MM.1S (cell line): ENCODE results near the gene C1D.

Experiments used
- DNase-seq: peaks from one replicate; pipeline ENCODE4 v3.0.0-alpha.2; 2015
- H2AFZ ChIP-seq: fragments of 300-600 bp; sonication (generic); 2 replicates; pipeline ENCODE4 v1.6.0; 2016; ENCODE audit warnings: antibody characterized with exemption, low read length
- H3F3A ChIP-seq: fragments of 300-600 bp; sonication (generic); 2 replicates; pipeline ENCODE4 v1.6.1; 2016; ENCODE audit warnings: mild to moderate bottlenecking, antibody characterized with exemption, low read length, moderate library complexity, mixed read lengths; ENCODE audit not compliant: insufficient read depth
- H3K27ac ChIP-seq: fragments of 300-600 bp; sonication (generic); 2 replicates; pipeline ENCODE4 v1.5.1; 2016; ENCODE audit warnings: mild to moderate bottlenecking, low read length
- H3K27me3 ChIP-seq: fragments of 300-600 bp; sonication (generic); replicated peaks from 2 replicates; pipeline ENCODE4 v1.6.0; 2016; ENCODE audit warnings: low read length; ENCODE audit not compliant: insufficient read depth
- H3K36me3 ChIP-seq: fragments of 300-600 bp; sonication (generic); replicated peaks from 2 replicates; pipeline ENCODE4 v1.6.1; 2016; ENCODE audit warnings: mild to moderate bottlenecking, low read length, mixed read lengths; ENCODE audit not compliant: insufficient read depth
- H3K4me1 ChIP-seq: fragments of 300-600 bp; sonication (generic); 2 replicates; pipeline ENCODE4 v1.6.1; 2016; ENCODE audit warnings: low read length, mixed read lengths
- H3K4me2 ChIP-seq: fragments of 300-600 bp; sonication (generic); 2 replicates; pipeline ENCODE4 v1.6.0; 2016; ENCODE audit warnings: low read depth, low read length
- H3K4me3 ChIP-seq: fragments of 300-600 bp; sonication (generic); 2 replicates; pipeline ENCODE4 v1.5.1; 2016; ENCODE audit warnings: low read length, mixed read lengths
- H3K79me2 ChIP-seq: fragments of 300-600 bp; sonication (generic); 2 replicates; pipeline ENCODE4 v1.6.1; 2016; ENCODE audit warnings: mixed run types, low read length, mixed read lengths
- H3K9ac ChIP-seq: fragments of 300-600 bp; sonication (generic); 2 replicates; pipeline ENCODE4 v1.6.1; 2016; ENCODE audit warnings: low read length, mixed read lengths
- H3K9me2 ChIP-seq: fragments of 300-600 bp; sonication (generic); replicated peaks from 2 replicates; pipeline ENCODE4 v1.6.1; 2016; ENCODE audit warnings: mild to moderate bottlenecking, low read length, mixed read lengths; ENCODE audit not compliant: insufficient read depth
- H3K9me3 ChIP-seq: fragments of 300-600 bp; sonication (generic); replicated peaks from 2 replicates; pipeline ENCODE4 v1.6.1; 2016; ENCODE audit warnings: mild to moderate bottlenecking, low read length, mixed read lengths; ENCODE audit not compliant: insufficient read depth
- H4K20me1 ChIP-seq: fragments of 300-600 bp; sonication (generic); 2 replicates; pipeline ENCODE4 v1.6.1; 2016; ENCODE audit warnings: mild to moderate bottlenecking, low read length, moderate library complexity, mixed read lengths; ENCODE audit not compliant: insufficient read depth
- CTCF ChIP-seq: fragments of 300-600 bp; sonication (generic); IDR thresholded peaks from 2 replicates; pipeline ENCODE4 v1.5.1; 2016; ENCODE audit warnings: antibody characterized with exemption, low read length, mixed read lengths
- EZH2 ChIP-seq: fragments of 300-600 bp; sonication (generic); optimal IDR thresholded peaks from 2 replicates; pipeline ENCODE3; 2017; ENCODE audit warnings: low read depth, mild to moderate bottlenecking, antibody characterized with exemption, low read length, mixed read lengths
- EZH2phosphoT487 ChIP-seq: fragments of 300-600 bp; sonication (generic); IDR thresholded peaks from 2 replicates; pipeline ENCODE4 v1.6.1; 2018; ENCODE audit warnings: antibody characterized with exemption, low read length

The C1D gene

GRCh38 chr2:68052717-68053422, 9.9 kb downstream of the C1D start:
- Histone ChIP-seq H4K20me1 (no peaks in the 10 kb centered on the region; the same call in 1 of the 2 replicates), H3K9me2 (no peaks in the 10 kb centered on the region), H3K79me2 (peaks cover 94% of the 10 kb centered on the region), H3K9ac (no peak overlapping the region), H3K4me3 (no peak overlapping the region), H3F3A (no peaks in the 10 kb centered on the region), H3K9me3 (no peaks in the 10 kb centered on the region), H3K36me3 (no peaks in the 10 kb centered on the region), H3K4me1 (no peaks in the 10 kb centered on the region), H3K4me2 (no peak overlapping the region), H3K27ac (no peak overlapping the region), H2AFZ (no peak overlapping the region), H3K27me3 (no peaks in the 10 kb centered on the region)
- TF ChIP-seq EZH2 (no peak), EZH2phosphoT487 (no peak), CTCF (no peak)
- no peak for DNase-seq

- no peaks in the 10 kb centered on the region for H3F3A ChIP-seq
- H3K4me3 ChIP-seq, result no peak overlapping the region
- H3K79me2 ChIP-seq, result peaks cover 78% of the 10 kb centered on the region
- H3K9me2 ChIP-seq, result no peaks in the 10 kb centered on the region
- H3K4me1 ChIP-seq, result no peaks in the 10 kb centered on the region
- no peak overlapping the region for H2AFZ ChIP-seq
- H3K27me3 ChIP-seq, result no peaks in the 10 kb centered on the region
- peaks cover under 1% of the 10 kb centered on the region; the same call in 1 of the 2 replicates for H3K36me3 ChIP-seq
- H4K20me1 ChIP-seq, result no peaks in the 10 kb centered on the region; the same call in 1 of the 2 replicates
- DNase-seq, result no peak
- no peak overlapping the region for H3K9ac ChIP-seq
- no peak overlapping the region for H3K27ac ChIP-seq
- no peak for TF ChIP-seq EZH2
- TF ChIP-seq CTCF, result no peak
- no peaks in the 10 kb centered on the region for H3K9me3 ChIP-seq
- H3K4me2 ChIP-seq, result no peak overlapping the region
Measured at GRCh38 chr2:68050353-68050752, 12.5 kb downstream of the C1D start.

- peaks cover 3% of the 10 kb centered on the region; the same call in 1 of the 2 replicates for H3K36me3 ChIP-seq
- no peaks in the 10 kb centered on the region for H3K9me3 ChIP-seq
- H3K9me2 ChIP-seq, result no peaks in the 10 kb centered on the region
- H3K79me2 ChIP-seq, result peaks cover 42% of the 10 kb centered on the region
- H3K4me1 ChIP-seq, result no peaks in the 10 kb centered on the region
- H4K20me1 ChIP-seq, result no peaks in the 10 kb centered on the region; the same call in 1 of the 2 replicates
- H3K4me3 ChIP-seq, result no peak overlapping the region
- no peak overlapping the region for H3K27ac ChIP-seq
- no peak overlapping the region for H3K4me2 ChIP-seq
- no peaks in the 10 kb centered on the region for H3F3A ChIP-seq
- no peak overlapping the region for H3K9ac ChIP-seq
- DNase-seq, result no peak
- TF ChIP-seq EZH2phosphoT487 (no peak), EZH2 (no peak), CTCF (no peak)
- no peak overlapping the region for H2AFZ ChIP-seq
- no peaks in the 10 kb centered on the region for H3K27me3 ChIP-seq
Measured at GRCh38 chr2:68046642-68047240, 16.1 kb downstream of the C1D start.
